ENCODE data around the gene KCTD7. TPM values are rescaled to one million over a fixed set of nuclear protein-coding genes. Genes with fewer than 3 reads are reported as not detected.
A peak's percentile ranks its signal among the peaks of the same experiment; 100 is the strongest.

KCTD7 gene
- polyA plus RNA-seq, 2 of the 4 experiments (the other 2 are of a cell fraction): 9.7 to 10.3 TPM

DNA sequence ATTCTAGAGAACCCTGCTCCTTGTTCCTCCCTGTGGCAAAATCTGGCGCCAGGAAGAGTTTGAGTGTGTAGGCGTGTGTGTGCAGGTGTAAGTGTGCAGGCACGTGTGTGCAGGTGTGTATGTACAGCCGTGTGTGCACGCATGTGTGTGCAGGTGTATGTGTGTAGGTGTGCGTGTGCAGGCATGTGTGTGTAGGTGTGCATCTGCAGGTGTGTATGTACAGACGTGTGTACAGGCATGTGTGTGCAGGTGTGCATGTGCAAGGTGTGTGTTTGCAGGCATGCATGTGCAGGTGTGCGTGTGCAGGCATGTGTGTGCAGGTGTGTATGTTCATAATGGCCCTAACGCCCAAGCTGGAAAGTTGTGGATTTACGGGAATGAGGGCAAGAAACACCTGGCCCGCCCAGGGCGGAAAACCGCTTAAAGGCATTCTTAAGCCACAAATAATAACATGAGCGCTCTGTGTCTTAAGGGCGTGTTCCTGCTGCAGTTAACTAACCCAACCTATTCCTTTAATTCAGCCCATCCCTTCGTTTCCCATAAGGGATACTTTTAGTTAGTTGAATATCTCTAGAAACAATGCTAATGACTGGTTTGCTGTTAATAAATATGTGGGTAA is 34.1 kb downstream of the KCTD7 start (continued):
- no peak for TF ChIP-seq HEYL (CRISPR knock-in tag; IDR thresholded peaks at IDR 0.05)
- TF ChIP-seq, protein P1, sequence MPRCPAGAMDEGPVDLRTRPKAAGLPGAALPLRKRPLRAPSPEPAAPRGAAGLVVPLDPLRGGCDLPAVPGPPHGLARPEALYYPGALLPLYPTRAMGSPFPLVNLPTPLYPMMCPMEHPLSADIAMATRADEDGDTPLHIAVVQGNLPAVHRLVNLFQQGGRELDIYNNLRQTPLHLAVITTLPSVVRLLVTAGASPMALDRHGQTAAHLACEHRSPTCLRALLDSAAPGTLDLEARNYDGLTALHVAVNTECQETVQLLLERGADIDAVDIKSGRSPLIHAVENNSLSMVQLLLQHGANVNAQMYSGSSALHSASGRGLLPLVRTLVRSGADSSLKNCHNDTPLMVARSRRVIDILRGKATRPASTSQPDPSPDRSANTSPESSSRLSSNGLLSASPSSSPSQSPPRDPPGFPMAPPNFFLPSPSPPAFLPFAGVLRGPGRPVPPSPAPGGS (IDR thresholded peaks at IDR 0.05): no peak
- TF ChIP-seq RARB (CRISPR knock-in tag; IDR thresholded peaks at IDR 0.05): no peak
- TF ChIP-seq CBX2 (IDR thresholded peaks at IDR 0.05; ENCODE audit: borderline replicate concordance, low read depth): no peak
- TF ChIP-seq, protein P2, sequence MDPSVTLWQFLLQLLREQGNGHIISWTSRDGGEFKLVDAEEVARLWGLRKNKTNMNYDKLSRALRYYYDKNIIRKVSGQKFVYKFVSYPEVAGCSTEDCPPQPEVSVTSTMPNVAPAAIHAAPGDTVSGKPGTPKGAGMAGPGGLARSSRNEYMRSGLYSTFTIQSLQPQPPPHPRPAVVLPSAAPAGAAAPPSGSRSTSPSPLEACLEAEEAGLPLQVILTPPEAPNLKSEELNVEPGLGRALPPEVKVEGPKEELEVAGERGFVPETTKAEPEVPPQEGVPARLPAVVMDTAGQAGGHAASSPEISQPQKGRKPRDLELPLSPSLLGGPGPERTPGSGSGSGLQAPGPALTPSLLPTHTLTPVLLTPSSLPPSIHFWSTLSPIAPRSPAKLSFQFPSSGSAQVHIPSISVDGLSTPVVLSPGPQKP (IDR thresholded peaks at IDR 0.05; ENCODE audit: low read depth, low read length): no peak
- TF ChIP-seq EHF (CRISPR knock-in tag; IDR thresholded peaks at IDR 0.05): no peak
- no peak for TF ChIP-seq JUN (IDR thresholded peaks at IDR 0.05)

DNA sequence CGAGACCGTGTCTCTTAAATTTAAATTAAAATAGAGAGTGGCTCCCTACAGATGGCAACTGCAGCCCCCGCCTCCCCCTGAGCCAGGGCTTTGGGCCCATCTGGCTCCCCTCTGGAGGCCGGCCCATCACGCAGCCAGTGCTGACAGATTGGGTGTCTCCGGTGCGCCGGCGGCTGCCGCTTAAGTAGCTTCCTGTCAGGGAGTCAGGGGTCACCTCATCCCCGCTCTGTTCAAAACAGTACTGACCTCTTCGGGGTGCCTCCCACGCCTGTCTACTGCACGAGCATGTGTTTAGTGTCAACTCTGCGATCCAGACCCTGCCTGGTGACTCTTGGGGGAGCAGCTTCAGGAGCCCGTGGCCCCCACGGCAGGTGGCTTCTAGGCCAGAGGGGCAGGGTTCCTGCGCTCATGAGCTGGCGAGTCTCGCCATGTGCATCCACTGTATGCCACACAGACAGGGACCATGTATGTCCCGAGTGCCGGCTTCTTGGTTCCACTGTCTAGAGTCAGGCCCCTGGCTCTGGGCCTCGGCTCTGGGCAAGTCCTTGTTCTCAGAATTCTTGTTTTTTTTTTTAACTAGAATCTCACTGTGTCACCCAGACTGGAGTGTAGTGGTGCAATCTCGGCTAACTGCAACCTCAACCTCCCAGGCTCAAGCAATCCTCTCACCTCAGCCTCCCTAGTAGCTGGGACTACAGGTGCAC is 36.1 kb downstream of the KCTD7 start:
- TF ChIP-seq EHMT2 (IDR thresholded peaks at IDR 0.05; ENCODE audit: low read depth): no peak
- Histone ChIP-seq H3K4me1 (no peaks in the 10 kb centered on the region), H3K27ac (no peak overlapping the region), H3K9me3 (no peaks in the 10 kb centered on the region), H3K4me2 (no peak overlapping the region), H3K4me3 (no peak overlapping the region)
- ATAC-seq (peak in 1 of 2 experiments; percentile 15; a peak in 2 of 6 replicates), DNase-seq (ENCODE audit: low read depth in 1 of 2, low spot score in 1 of 2) (no peak), FAIRE-seq (no peak)
- WGBS (ENCODE audit: missing lambda C conversion rate): 96% methylated on average over 24 of the region's 24 CpGs
- CTCF ChIA-PET: no interaction called here
- POLR2A ChIA-PET: interaction anchor here (1.6 kb wide), 1 partner anchor 10 kb away, joined by 4 read pairs; no protein-coding TSS in a partner anchor

GRCh38 chr7:66666313-66666952 is 37.8 kb downstream of the KCTD7 start:
- POLR2A ChIA-PET: interaction anchor here (0.7 to 1.6 kb wide), 3 partner anchors 12 to 71 kb away, joined by 3 to 4 read pairs (median 4); partner anchors contain the start of gene KCTD7
- no peak for FAIRE-seq
- 81% methylated on average over 4 of the region's 8 CpGs for WGBS (ENCODE audit: missing lambda C conversion rate)

More at GRCh38 chr7:66666313-66666952, 37.8 kb downstream of the KCTD7 start:
- no peaks in the 10 kb centered on the region for H3K4me1 ChIP-seq
- peak; percentile 18 to 24; a peak in 3 of 6 replicates for ATAC-seq
- H3K9me3 ChIP-seq: no peaks in the 10 kb centered on the region
- CTCF ChIA-PET: interaction anchor here (0.6 kb wide), 1 partner anchor 117 kb away, joined by 3 read pairs; no protein-coding TSS in a partner anchor
- TF ChIP-seq CBX2 (IDR thresholded peaks at IDR 0.05; ENCODE audit: borderline replicate concordance, low read depth): no peak
- TF ChIP-seq ZSCAN20 (CRISPR knock-in tag; IDR thresholded peaks at IDR 0.05): no peak
- no peak for TF ChIP-seq GATA3 (IDR thresholded peaks at IDR 0.05; ENCODE audit: borderline replicate concordance)
- TF ChIP-seq BHLHE40 (IDR thresholded peaks at IDR 0.05; ENCODE audit: low read depth, low read length): no peak
- TF ChIP-seq SMC3 (IDR thresholded peaks at IDR 0.05): no peak
- TF ChIP-seq, protein P3, sequence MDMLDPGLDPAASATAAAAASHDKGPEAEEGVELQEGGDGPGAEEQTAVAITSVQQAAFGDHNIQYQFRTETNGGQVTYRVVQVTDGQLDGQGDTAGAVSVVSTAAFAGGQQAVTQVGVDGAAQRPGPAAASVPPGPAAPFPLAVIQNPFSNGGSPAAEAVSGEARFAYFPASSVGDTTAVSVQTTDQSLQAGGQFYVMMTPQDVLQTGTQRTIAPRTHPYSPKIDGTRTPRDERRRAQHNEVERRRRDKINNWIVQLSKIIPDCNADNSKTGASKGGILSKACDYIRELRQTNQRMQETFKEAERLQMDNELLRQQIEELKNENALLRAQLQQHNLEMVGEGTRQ (IDR thresholded peaks at IDR 0.05): no peak
- TF ChIP-seq ZFP36 (IDR thresholded peaks at IDR 0.05; ENCODE audit: borderline replicate concordance, partially characterized antibody): no peak
- TF ChIP-seq, protein P4, sequence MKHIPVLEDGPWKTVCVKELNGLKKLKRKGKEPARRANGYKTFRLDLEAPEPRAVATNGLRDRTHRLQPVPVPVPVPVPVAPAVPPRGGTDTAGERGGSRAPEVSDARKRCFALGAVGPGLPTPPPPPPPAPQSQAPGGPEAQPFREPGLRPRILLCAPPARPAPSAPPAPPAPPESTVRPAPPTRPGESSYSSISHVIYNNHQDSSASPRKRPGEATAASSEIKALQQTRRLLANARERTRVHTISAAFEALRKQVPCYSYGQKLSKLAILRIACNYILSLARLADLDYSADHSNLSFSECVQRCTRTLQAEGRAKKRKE (CRISPR knock-in tag; IDR thresholded peaks at IDR 0.05; ENCODE audit: low read depth): no peak
- TF ChIP-seq ESRRA (IDR thresholded peaks at IDR 0.05; ENCODE audit: borderline replicate concordance, low read length): no peak
- TF ChIP-seq SREBF2 (IDR thresholded peaks at IDR 0.05): no peak
- TF ChIP-seq MAX (IDR thresholded peaks at IDR 0.05): no peak
- TF ChIP-seq HOXB5 (CRISPR knock-in tag; IDR thresholded peaks at IDR 0.05): no peak
- TF ChIP-seq HDAC2 (IDR thresholded peaks at IDR 0.05): no peak
- TF ChIP-seq TFCP2L1 (CRISPR knock-in tag; IDR thresholded peaks at IDR 0.05): no peak
- TF ChIP-seq CHD4 (IDR thresholded peaks at IDR 0.05; ENCODE audit: borderline replicate concordance): no peak
- no peak for TF ChIP-seq EHF (CRISPR knock-in tag; IDR thresholded peaks at IDR 0.05)
- TF ChIP-seq JUN (IDR thresholded peaks at IDR 0.05): no peak
- no peak overlapping the region for H3K4me2 ChIP-seq
- H3K4me3 ChIP-seq: no peak overlapping the region
- DNase-seq (ENCODE audit: low read depth in 1 of 2, low spot score in 1 of 2): no peak
- no peak overlapping the region for H3K27ac ChIP-seq
